DOHH2 (cell line): ENCODE data around the gene ST6GALNAC1.
"Not testable (repeated sequence)": the region's sequence is repeated elsewhere in the genome, so short reads cannot be mapped to it uniquely, and the experiment has no call there.

Experiments used
- H3F3A ChIP-seq: fragments of 200-600 bp; sonication (generic), shearing (Covaris generic); 2 replicates; pipeline ENCODE4 v1.6.0; 2016; ENCODE audit warnings: antibody characterized with exemption, mild to moderate bottlenecking; ENCODE audit not compliant: control insufficient read depth, insufficient read depth
- H3K27ac ChIP-seq: fragments of 200-600 bp; sonication (generic); 2 replicates; pipeline ENCODE4 v1.5.1; 2014; ENCODE audit warnings: low read depth, mild to moderate bottlenecking, low read length, moderate library complexity
- H3K27me3 ChIP-seq: fragments of 200-600 bp; sonication (generic); 2 replicates; pipeline ENCODE4 v1.6.1; 2014; ENCODE audit warnings: mild to moderate bottlenecking, low read length, mixed read lengths; ENCODE audit not compliant: control insufficient read depth
- H3K36me3 ChIP-seq: fragments of 200-600 bp; sonication (generic); 2 replicates; pipeline ENCODE4 v1.6.1; 2014; ENCODE audit warnings: mild to moderate bottlenecking, low read length, moderate library complexity, mixed read lengths; ENCODE audit not compliant: control insufficient read depth
- H3K4me1 ChIP-seq: fragments of 200-600 bp; sonication (generic); 2 replicates; pipeline ENCODE4 v1.6.1; 2014; ENCODE audit warnings: mild to moderate bottlenecking, low read length, mixed read lengths; ENCODE audit not compliant: control insufficient read depth
- H3K4me2 ChIP-seq: fragments of 200-600 bp; sonication (generic); 2 replicates; pipeline ENCODE4 v1.6.0; 2014; ENCODE audit warnings: mild to moderate bottlenecking, low read length, moderate library complexity
- H3K4me3 ChIP-seq: fragments of 200-600 bp; sonication (generic); 2 replicates; pipeline ENCODE4 v1.5.1; 2014; ENCODE audit warnings: mild to moderate bottlenecking, low read length, mixed read lengths
- H3K79me2 ChIP-seq: fragments of 200-600 bp; sonication (generic); 2 replicates; pipeline ENCODE4 v1.6.1; 2014; ENCODE audit warnings: mild to moderate bottlenecking, low read length, mixed read lengths; ENCODE audit not compliant: control insufficient read depth
- H3K9me2 ChIP-seq: fragments of 200-600 bp; sonication (generic); replicated peaks from 2 replicates; pipeline ENCODE4 v1.6.1; 2014; ENCODE audit warnings: mild to moderate bottlenecking, low read length, mixed read lengths; ENCODE audit not compliant: control insufficient read depth
- H3K9me3 ChIP-seq: fragments of 200-600 bp; sonication (generic); 2 replicates; pipeline ENCODE4 v1.6.1; 2014; ENCODE audit warnings: antibody characterized with exemption, low read length, mixed read lengths; ENCODE audit not compliant: control insufficient read depth, insufficient read depth
- H4K20me1 ChIP-seq: fragments of 200-600 bp; sonication (generic); 2 replicates; pipeline ENCODE4 v1.6.0; 2014; ENCODE audit warnings: low read depth, mild to moderate bottlenecking, antibody characterized with exemption, low read length, moderate library complexity; ENCODE audit not compliant: control insufficient read depth, insufficient read depth
- EZH2phosphoT487 ChIP-seq: fragments of 200-600 bp; sonication (generic); IDR thresholded peaks from 2 replicates; pipeline ENCODE4 v1.6.1; 2017; ENCODE audit warnings: borderline replicate concordance, mild to moderate bottlenecking, antibody characterized with exemption, low read length, moderate library complexity, mixed read lengths
- TF ChIP-seq, protein P1 (sequence below): fragments of 200-600 bp; sonication (generic); IDR thresholded peaks from one replicate; pipeline ENCODE4 v1.5.1; 2014; ENCODE audit warnings: antibody characterized with exemption, mild to moderate bottlenecking, low read depth, low read length; ENCODE audit not compliant: poor library complexity, severe bottlenecking

The ST6GALNAC1 gene

GRCh38 chr17:76614912-76615617 lies 28.5 kb downstream of the ST6GALNAC1 start:
- Histone ChIP-seq H3K9me2 (no peaks in the 10 kb centered on the region), H4K20me1 (no peaks in the 10 kb centered on the region), H3F3A (no peaks in the 10 kb centered on the region), H3K4me3 (no peak overlapping the region), H3K79me2 (no peaks in the 10 kb centered on the region), H3K27me3 (0 out of 2 replicates have a peak, but pooled peaks cover 5% of the 10 kb centered on the region), H3K4me2 (no peak overlapping the region), H3K36me3 (no peaks in the 10 kb centered on the region), H3K9me3 (no peaks in the 10 kb centered on the region), H3K4me1 (no peaks in the 10 kb centered on the region), H3K27ac (no peak overlapping the region)
- TF ChIP-seq EZH2phosphoT487 = no peak
- TF ChIP-seq, protein P1, sequence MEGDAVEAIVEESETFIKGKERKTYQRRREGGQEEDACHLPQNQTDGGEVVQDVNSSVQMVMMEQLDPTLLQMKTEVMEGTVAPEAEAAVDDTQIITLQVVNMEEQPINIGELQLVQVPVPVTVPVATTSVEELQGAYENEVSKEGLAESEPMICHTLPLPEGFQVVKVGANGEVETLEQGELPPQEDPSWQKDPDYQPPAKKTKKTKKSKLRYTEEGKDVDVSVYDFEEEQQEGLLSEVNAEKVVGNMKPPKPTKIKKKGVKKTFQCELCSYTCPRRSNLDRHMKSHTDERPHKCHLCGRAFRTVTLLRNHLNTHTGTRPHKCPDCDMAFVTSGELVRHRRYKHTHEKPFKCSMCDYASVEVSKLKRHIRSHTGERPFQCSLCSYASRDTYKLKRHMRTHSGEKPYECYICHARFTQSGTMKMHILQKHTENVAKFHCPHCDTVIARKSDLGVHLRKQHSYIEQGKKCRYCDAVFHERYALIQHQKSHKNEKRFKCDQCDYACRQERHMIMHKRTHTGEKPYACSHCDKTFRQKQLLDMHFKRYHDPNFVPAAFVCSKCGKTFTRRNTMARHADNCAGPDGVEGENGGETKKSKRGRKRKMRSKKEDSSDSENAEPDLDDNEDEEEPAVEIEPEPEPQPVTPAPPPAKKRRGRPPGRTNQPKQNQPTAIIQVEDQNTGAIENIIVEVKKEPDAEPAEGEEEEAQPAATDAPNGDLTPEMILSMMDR = no peak

- H3K9me2 ChIP-seq, H3K27me3 ChIP-seq, H3K9me3 ChIP-seq, H3K36me3 ChIP-seq, H3F3A ChIP-seq, H4K20me1 ChIP-seq, H3K79me2 ChIP-seq, H3K4me2 ChIP-seq, H3K4me3 ChIP-seq, H3K27ac ChIP-seq, H3K4me1 ChIP-seq: not testable (repeated sequence)
Measured at GRCh38 chr17:76614064-76614759, 29.3 kb downstream of the ST6GALNAC1 start.

- Histone ChIP-seq H3K27me3 (0 out of 2 replicates have a peak, but pooled peaks cover 2% of the 10 kb centered on the region), H3F3A (no peaks in the 10 kb centered on the region), H3K9me3 (no peaks in the 10 kb centered on the region), H3K79me2 (no peaks in the 10 kb centered on the region), H4K20me1 (no peaks in the 10 kb centered on the region), H3K4me3 (no peak overlapping the region), H3K27ac (no peak overlapping the region), H3K9me2 (no peaks in the 10 kb centered on the region), H3K4me2 (no peak overlapping the region), H3K4me1 (no peaks in the 10 kb centered on the region), H3K36me3 (no peaks in the 10 kb centered on the region)
- TF ChIP-seq, protein P1 = no peak
- TF ChIP-seq EZH2phosphoT487 = no peak
Measured at GRCh38 chr17:76612977-76613851, 30.3 kb downstream of the ST6GALNAC1 start.
